Choroid plexus epithelial cell (primary cell): ENCODE data around the gene UBE2C.

ENCODE experiments used
- DNase-seq: peaks from one replicate; pipeline ENCODE4 v3.0.0-alpha.2; 2010; ENCODE audit warnings: low read depth
- H3K4me3 ChIP-seq: 2 replicates; pipeline ENCODE4 v1.5.1; 2011; ENCODE audit warnings: low read depth, mild to moderate bottlenecking, control low read depth, low read length, moderate library complexity
- TF ChIP-seq, protein P1 (sequence below): conservative IDR thresholded peaks from 2 replicates; pipeline ENCODE4 v1.5.1; 2011; ENCODE audit warnings: low read depth, mild to moderate bottlenecking, control low read depth, inconsistent platforms, low read length, moderate library complexity

UBE2C gene

DNA sequence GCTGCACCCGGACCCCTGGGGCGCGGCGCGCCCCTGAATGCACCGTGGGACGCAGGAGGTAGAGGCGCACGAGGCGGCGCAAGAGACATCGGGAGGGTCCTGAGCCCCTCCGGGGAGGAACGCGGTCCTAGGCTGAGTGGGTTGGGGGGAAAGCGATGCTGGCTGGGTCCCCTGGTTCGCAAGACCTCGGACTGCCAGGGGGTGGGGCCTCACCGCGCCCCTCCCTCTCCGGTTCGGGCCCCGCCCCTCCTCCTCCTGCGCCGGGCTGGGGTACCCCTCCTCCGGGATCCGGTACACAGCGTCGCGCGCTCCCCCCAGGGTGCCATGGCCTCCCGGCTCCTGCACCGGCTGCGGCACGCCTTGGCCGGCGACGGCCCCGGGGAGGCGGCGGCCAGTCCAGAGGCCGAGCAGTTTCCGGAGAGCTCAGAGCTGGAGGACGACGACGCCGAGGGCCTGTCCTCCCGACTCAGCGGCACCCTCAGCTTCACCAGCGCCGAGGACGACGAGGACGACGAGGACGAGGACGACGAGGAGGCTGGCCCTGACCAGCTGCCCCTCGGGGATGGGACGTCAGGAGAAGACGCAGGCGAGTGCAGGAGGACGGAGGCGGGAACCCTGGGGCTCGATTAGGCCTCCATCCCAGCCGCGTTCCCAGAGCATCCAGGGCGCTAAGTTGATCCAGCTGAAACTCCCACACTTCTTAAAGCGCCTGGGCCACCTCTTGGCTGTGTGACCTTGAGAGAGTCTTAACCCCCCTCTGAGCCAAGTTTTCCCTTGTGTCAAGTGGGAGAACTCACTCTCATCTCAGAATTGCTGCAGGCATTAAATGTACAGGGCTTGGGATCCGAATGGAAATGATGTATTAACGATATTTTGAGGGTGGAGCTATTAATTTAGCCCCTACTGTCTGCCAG lies 21.7 kb downstream of the UBE2C start:
- DNase-seq: peak; percentile 60

DNA sequence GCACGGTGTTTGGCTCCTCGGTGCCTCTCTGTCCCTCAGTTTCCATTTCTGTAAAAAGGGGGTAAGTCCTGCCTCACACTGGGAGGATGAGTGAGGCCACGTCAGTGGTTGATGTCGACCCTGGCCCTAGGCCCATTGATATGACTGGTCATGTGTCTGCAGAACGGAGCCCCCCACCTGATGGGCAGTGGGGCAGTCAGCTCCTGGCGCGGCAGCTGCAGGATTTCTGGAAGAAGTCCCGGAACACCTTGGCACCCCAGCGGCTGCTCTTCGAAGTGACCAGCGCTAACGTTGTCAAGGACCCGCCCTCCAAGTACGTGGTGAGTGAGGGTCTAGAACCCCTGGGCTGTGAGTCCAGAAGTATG lies 22.3 kb downstream of the UBE2C start:
- TF ChIP-seq, protein P1, sequence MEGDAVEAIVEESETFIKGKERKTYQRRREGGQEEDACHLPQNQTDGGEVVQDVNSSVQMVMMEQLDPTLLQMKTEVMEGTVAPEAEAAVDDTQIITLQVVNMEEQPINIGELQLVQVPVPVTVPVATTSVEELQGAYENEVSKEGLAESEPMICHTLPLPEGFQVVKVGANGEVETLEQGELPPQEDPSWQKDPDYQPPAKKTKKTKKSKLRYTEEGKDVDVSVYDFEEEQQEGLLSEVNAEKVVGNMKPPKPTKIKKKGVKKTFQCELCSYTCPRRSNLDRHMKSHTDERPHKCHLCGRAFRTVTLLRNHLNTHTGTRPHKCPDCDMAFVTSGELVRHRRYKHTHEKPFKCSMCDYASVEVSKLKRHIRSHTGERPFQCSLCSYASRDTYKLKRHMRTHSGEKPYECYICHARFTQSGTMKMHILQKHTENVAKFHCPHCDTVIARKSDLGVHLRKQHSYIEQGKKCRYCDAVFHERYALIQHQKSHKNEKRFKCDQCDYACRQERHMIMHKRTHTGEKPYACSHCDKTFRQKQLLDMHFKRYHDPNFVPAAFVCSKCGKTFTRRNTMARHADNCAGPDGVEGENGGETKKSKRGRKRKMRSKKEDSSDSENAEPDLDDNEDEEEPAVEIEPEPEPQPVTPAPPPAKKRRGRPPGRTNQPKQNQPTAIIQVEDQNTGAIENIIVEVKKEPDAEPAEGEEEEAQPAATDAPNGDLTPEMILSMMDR: no peak
- peak overlapping the region; percentile 73 for H3K4me3 ChIP-seq
- no peak for DNase-seq

More for the DNA sequence above, 21.7 kb downstream of the UBE2C start:
- H3K4me3 ChIP-seq: peak overlapping the region; percentile 73
- TF ChIP-seq, protein P1: no peak

DNA sequence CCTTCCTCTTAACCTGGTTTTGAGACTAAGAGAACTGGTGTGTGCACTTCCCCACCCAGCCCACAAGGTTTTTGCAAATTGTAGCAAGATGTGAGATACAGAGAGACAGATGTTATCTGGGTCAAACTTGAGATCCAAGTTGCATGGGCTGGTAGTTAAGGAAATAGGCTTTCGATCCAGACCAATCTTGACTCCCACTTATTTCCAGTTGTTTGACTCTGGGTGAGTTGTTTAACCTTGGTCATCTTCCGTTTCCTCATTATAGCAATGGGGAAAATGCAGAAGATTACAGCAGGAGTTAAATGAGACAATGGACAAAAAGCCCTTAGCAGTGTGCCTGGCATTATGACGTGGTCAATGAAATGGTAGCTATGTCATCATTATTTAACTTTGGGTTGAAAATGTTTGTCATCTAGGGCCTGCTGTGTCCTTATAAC lies 22.9 kb downstream of the UBE2C start:
- DNase-seq: no peak
- no peak overlapping the region for H3K4me3 ChIP-seq
- TF ChIP-seq, protein P1: no peak

DNA sequence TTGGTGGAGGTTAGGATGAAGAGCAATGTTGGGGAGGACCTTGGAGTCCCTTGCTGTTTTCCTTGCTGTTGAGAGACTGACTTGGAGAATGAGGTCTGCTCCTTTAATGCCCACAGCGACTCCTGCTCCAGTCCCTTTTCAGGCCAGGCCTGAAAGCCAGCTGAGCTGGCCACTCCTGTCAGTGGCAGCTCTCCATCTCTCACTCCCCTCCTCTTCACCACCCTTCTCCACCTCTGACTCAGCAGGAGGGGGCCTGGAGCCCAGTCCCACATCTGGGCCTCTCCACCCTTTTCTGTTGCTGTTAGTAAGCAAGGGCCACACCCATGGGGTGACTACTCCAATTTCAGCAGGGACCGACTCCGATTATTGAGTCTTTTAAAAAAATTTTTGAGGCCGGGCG lies 23.4 kb downstream of the UBE2C start:
- no peak overlapping the region for H3K4me3 ChIP-seq
- TF ChIP-seq, protein P1: no peak
- DNase-seq: no peak

DNA sequence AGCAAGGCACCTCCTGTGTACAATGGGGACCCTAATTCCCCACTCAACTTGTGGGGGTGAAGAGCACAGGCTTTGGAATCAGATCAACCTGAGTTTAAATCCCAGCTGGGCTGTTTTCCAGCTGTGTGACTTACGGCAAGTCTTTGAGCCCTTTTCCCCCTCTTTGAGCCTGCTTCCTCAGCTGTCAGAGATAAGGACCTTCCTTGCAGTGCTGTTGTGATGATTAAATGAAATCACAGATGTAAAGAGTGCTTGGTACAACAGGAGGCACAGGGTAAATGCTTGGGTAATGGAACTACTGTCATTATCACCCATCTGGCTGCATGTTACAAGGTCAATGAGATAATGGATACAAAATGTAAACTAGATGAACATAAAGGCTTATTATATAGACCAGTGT lies 24.4 kb downstream of the UBE2C start:
- no peak overlapping the region for H3K4me3 ChIP-seq
- DNase-seq: no peak
- TF ChIP-seq, protein P1: no peak

DNA sequence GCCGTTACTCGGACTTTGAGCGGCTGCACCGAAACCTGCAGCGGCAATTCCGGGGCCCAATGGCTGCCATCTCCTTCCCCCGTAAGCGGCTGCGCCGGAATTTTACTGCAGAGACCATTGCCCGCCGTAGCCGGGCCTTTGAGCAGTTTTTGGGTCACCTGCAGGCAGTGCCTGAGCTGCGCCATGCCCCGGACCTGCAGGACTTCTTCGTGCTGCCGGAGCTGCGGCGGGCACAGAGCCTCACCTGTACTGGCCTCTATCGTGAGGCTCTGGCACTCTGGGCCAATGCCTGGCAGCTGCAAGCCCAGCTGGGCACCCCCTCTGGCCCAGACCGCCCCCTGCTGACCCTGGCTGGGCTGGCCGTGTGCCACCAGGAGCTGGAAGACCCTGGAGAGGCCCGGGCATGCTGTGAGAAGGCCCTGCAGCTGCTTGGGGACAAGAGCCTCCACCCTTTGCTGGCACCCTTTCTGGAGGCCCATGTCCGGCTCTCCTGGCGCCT lies 28.3 kb downstream of the UBE2C start:
- DNase-seq: no peak
- TF ChIP-seq, protein P1: no peak
- H3K4me3 ChIP-seq: no peak overlapping the region
